ENCODE results near the gene TRDN.

DNA sequence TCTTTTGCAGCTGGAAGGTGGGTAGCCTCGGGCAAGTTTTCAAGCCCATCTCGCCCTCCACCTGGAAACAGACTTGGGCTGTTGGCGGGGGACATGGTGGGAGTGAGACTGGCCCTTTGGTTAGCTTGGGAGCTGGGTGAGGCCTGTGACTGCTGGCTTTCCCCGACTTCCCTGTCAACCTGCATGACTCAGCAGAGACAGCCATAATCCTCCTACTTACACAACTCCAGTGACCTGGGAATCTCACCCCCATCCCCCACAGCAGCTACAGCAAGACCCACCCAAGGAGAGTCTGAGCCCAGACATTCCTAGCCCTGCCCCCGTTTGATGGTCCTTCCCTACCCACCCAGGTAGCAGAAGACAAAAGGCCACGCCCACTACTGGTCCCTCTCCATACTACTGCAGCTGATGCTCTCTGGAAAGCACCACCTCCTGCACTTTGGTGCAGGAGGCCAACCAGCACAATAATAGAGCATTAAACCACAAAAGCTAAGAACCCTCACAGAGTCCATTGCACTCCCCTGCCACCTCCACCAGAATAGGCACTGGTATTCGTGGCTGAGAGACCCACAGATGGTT, 188.4 kb downstream of the TRDN start:
- TF ChIP-seq, protein P1, sequence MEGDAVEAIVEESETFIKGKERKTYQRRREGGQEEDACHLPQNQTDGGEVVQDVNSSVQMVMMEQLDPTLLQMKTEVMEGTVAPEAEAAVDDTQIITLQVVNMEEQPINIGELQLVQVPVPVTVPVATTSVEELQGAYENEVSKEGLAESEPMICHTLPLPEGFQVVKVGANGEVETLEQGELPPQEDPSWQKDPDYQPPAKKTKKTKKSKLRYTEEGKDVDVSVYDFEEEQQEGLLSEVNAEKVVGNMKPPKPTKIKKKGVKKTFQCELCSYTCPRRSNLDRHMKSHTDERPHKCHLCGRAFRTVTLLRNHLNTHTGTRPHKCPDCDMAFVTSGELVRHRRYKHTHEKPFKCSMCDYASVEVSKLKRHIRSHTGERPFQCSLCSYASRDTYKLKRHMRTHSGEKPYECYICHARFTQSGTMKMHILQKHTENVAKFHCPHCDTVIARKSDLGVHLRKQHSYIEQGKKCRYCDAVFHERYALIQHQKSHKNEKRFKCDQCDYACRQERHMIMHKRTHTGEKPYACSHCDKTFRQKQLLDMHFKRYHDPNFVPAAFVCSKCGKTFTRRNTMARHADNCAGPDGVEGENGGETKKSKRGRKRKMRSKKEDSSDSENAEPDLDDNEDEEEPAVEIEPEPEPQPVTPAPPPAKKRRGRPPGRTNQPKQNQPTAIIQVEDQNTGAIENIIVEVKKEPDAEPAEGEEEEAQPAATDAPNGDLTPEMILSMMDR (IDR thresholded peaks at IDR 0.05; ENCODE audit: low read length): no peak
- TF ChIP-seq EZH2 (IDR thresholded peaks at IDR 0.05; ENCODE audit: borderline replicate concordance, low read length): no peak
